Measurements from ENCODE around the gene IGDCC3.

- TF ChIP-seq EZH2 (IDR thresholded peaks at IDR 0.05) (no peak), POLR2AphosphoS5 (IDR thresholded peaks at IDR 0.05; ENCODE audit: borderline replicate concordance, low read depth, low read length) (no peak)
These were observed 33.2 kb upstream of the IGDCC3 start for GRCh38 chr15:65410972-65411371.

Measured in SK-N-MC (cell line).